Upper lobe of left lung (tissue), 6 donors: ENCODE data around the gene EXTL1. TPM values are rescaled to one million over a fixed set of nuclear protein-coding genes. Genes with fewer than 3 reads are reported as not detected.

Experiments used
- ATAC-seq, 2 donors: fragments of 200-7000 bp; cut with Tn5 transposase; one replicate each; pipeline ENCODE4 v1.9.1; 2022; ENCODE audit warnings: mild to moderate bottlenecking in 2 of 2, moderate library complexity in 2 of 2; ENCODE audit not compliant: low FRiP score in 2 of 2
- DNase-seq, 2 donors: peaks; one replicate each; pipeline ENCODE4 v3.0.0-alpha.2; 2019 to 2020
- H3K27ac ChIP-seq, 4 donors: fragments of 200-600 bp; sonication (generic); one replicate each; pipeline ENCODE4 v1.5.1; 2016 to 2019
- H3K27me3 ChIP-seq, 4 donors: fragments of 200-600 bp; sonication (generic); one replicate each; pipeline ENCODE4 v1.5.1; 2017 to 2019
- H3K36me3 ChIP-seq, 4 donors: fragments of 200-600 bp; sonication (generic); one replicate each; pipeline ENCODE4 v1.5.1; 2016 to 2019
- H3K4me1 ChIP-seq, 4 donors: fragments of 200-600 bp; sonication (generic); one replicate each; pipeline ENCODE4 v1.5.1; 2018 to 2019
- H3K4me3 ChIP-seq, 4 donors: fragments of 200-600 bp; sonication (generic); one replicate each; pipeline ENCODE4 v1.5.1; 2017 to 2019; ENCODE audit warnings: mild to moderate bottlenecking in 2 of 4, moderate library complexity in 1 of 4
- H3K9me3 ChIP-seq, 4 donors: fragments of 200-600 bp; sonication (generic); one replicate each; pipeline ENCODE4 v1.5.1; 2018 to 2019
- CTCF ChIP-seq, 6 experiments: fragments of 450-650 bp in 4 of 6; fragments of 200-600 bp in 2 of 6; sonication (generic) in 2 of 6; IDR thresholded peaks; one replicate each; pipeline ENCODE4 v1.5.1; 2016 to 2019; ENCODE audit warnings: antibody characterized with exemption in 6 of 6
- EP300 ChIP-seq, 4 donors: sonication (generic); formaldehyde crosslinking; IDR thresholded peaks; one replicate each; pipeline ENCODE4 v1.5.1; 2017; ENCODE audit warnings: antibody characterized with exemption in 4 of 4, control low read depth in 2 of 4
- POLR2A ChIP-seq, 4 donors: fragments of 450-650 bp; IDR thresholded peaks; one replicate each; pipeline ENCODE4 v1.5.1; 2016 to 2017; ENCODE audit warnings: antibody characterized with exemption in 4 of 4, mild to moderate bottlenecking in 2 of 4
- POLR2AphosphoS5 ChIP-seq, 2 donors: sonication (generic); formaldehyde crosslinking; IDR thresholded peaks; one replicate each; pipeline ENCODE4 v1.5.1; 2017; ENCODE audit warnings: antibody characterized with exemption in 2 of 2
- WGBS, 2 donors: methylation state at CpG; one replicate each; pipeline ENCODE4 v1.1.5; 2017 to 2018; 5-methylcytosine and 5-hydroxymethylcytosine counted together
- total RNA-seq, 6 donors: library from RNA; depleted of rRNA in 4 of 6; stranded (reverse); fragments of >200 nt in 4 of 6; gene quantifications; one replicate each; pipeline versions ENCODE4 v1.1.0 to v1.2.1, GENCODE V29; 2016 to 2021
- donor health status: DM: no; HTN: no; CAD: no; lungs with moderate emphysema.
- donor health status: DM: no; HTN: yes; CAD: no; lungs with severe emphysema.

The EXTL1 gene
- total RNA-seq, 6 donors from 2014 or later: under 0.01 to 0.24 (median 0.20) TPM; not detected in 3

- peaks cover 0 to 3% (median 0%) of the 10 kb centered on the region in 4 donors for H3K27me3 ChIP-seq
- H3K4me3 ChIP-seq: no peak overlapping the region
- H3K27ac ChIP-seq: no peak overlapping the region
- ATAC-seq (no peak), DNase-seq (peak in 1 of 2 donors; percentile 59)
- no peak for TF ChIP-seq POLR2AphosphoS5 (IDR thresholded peaks at IDR 0.05)
- no peak for TF ChIP-seq CTCF (IDR thresholded peaks at IDR 0.05)
- TF ChIP-seq EP300 (IDR thresholded peaks at IDR 0.05): no peak
- no peak for TF ChIP-seq POLR2A (IDR thresholded peaks at IDR 0.05)
- 78 to 79% methylated on average over 4 of the region's 4 CpGs for WGBS, 2 donors
- peaks cover 8 to 10% (median 8%) of the 10 kb centered on the region in 4 donors for H3K4me1 ChIP-seq
- no peaks in the 10 kb centered on the region for H3K36me3 ChIP-seq
- H3K9me3 ChIP-seq: no peaks in the 10 kb centered on the region
Observed at GRCh38 chr1:26031196-26031595, 9.6 kb downstream of the EXTL1 start.

GRCh38 chr1:26031611-26032220 is 10.1 kb downstream of the EXTL1 start:
- H3K9me3 ChIP-seq: no peaks in the 10 kb centered on the region
- peaks cover 12 to 15% (median 13%) of the 10 kb centered on the region in 4 donors for H3K4me1 ChIP-seq
- WGBS, 2 donors: 73 to 80% methylated on average over 2 to 3 of the region's 3 CpGs
- no peak overlapping the region for H3K4me3 ChIP-seq
- TF ChIP-seq EP300 (IDR thresholded peaks at IDR 0.05): no peak
- TF ChIP-seq POLR2AphosphoS5 (IDR thresholded peaks at IDR 0.05): no peak
- TF ChIP-seq CTCF (IDR thresholded peaks at IDR 0.05): no peak
- no peak for TF ChIP-seq POLR2A (IDR thresholded peaks at IDR 0.05)
- H3K36me3 ChIP-seq: no peaks in the 10 kb centered on the region
- peaks cover 0 to 3% (median 0%) of the 10 kb centered on the region in 4 donors for H3K27me3 ChIP-seq
- no peak overlapping the region for H3K27ac ChIP-seq
- ATAC-seq (no peak), DNase-seq (no peak)

- WGBS, 2 donors: 73 to 84% methylated on average over 12 of the region's 12 CpGs
- no peak for TF ChIP-seq CTCF (IDR thresholded peaks at IDR 0.05)
- no peak for TF ChIP-seq POLR2AphosphoS5 (IDR thresholded peaks at IDR 0.05)
- no peak for TF ChIP-seq EP300 (IDR thresholded peaks at IDR 0.05)
- TF ChIP-seq POLR2A (IDR thresholded peaks at IDR 0.05): no peak
Observed at GRCh38 chr1:26032656-26033357, 11.2 kb downstream of the EXTL1 start.

GRCh38 chr1:26034504-26035202 is 13.1 kb downstream of the EXTL1 start:
- Histone ChIP-seq H3K4me3 (peak overlapping the region; percentile 54 to 90 (median 80)), H3K27me3 (peaks cover 0 to 3% (median 0%) of the 10 kb centered on the region in 4 donors), H3K36me3 (no peaks in the 10 kb centered on the region), H3K9me3 (no peaks in the 10 kb centered on the region), H3K27ac (peak overlapping the region in 3 of 4 donors; percentile 79 to 85 (median 84)), H3K4me1 (peaks cover 12 to 18% (median 13%) of the 10 kb centered on the region in 4 donors)
- TF ChIP-seq POLR2A (IDR thresholded peaks at IDR 0.05) (no peak), POLR2AphosphoS5 (IDR thresholded peaks at IDR 0.05) (no peak), CTCF (IDR thresholded peaks at IDR 0.05) (no peak), EP300 (IDR thresholded peaks at IDR 0.05) (no peak)
- 15 to 35% methylated on average over 6 to 15 of the region's 15 CpGs for WGBS, 2 donors
- ATAC-seq (no peak), DNase-seq (no peak)

More at GRCh38 chr1:26032656-26033357, 11.2 kb downstream of the EXTL1 start:
- H3K27me3 ChIP-seq: peaks cover 0 to 3% (median 0%) of the 10 kb centered on the region in 4 donors
- DNase-seq (no peak), ATAC-seq (no peak)
- no peak overlapping the region for H3K27ac ChIP-seq
- H3K36me3 ChIP-seq: no peaks in the 10 kb centered on the region
- peaks cover 12 to 18% (median 13%) of the 10 kb centered on the region in 4 donors for H3K4me1 ChIP-seq
- H3K9me3 ChIP-seq: no peaks in the 10 kb centered on the region
- no peak overlapping the region for H3K4me3 ChIP-seq
